ENCODE results near the gene FXYD2.
A peak's percentile ranks its signal among the peaks of the same experiment; 100 is the strongest.

The FXYD2 gene

DNA sequence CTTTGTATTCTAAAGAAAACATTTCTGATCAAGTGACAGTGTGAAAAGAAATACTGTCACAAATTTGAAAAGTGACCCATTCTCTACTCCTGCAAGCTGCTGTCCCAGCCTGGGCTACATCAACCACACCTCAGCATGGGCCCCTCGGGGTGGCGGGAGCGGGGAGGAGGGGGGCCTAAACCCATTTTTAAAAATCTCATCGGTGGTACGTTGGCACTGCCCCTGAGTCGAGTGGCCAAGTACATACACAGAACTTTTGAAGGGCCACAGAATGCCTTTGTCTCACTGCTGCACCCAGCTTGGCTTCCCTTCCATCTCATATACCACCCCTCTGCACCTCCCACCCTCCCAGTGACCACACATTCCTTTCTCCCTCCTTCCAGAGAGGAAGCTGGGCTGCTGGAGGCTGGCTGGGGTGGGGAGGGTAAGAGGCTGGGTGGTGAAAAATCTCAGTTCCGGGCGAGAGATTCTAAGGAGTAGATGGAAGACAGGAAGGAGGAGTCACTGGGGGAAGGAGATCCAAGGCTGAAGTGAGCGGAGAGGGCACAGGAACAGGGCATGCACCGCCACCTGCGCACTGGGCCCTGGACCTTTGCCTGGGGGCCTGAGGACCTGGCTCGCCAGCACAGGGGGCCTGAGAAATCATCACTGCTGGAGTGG is 30.8 kb upstream of the FXYD2 start:
- Mint-ChIP-seq H3K27ac (peak overlapping the region in 1 of 3 experiments; percentile 43), H3K4me1 (peaks cover 68% of the 10 kb centered on the region), H3K4me3 (no peak overlapping the region), H3K27me3 (ENCODE audit: low read depth) (peaks cover 3% of the 10 kb centered on the region), H3K9me3 (peaks cover 27% of the 10 kb centered on the region), H3K36me3 (ENCODE audit: low read depth) (peaks cover 31% of the 10 kb centered on the region)
- TF ChIP-seq CTCF (IDR thresholded peaks at IDR 0.05; ENCODE audit: unreplicated experiment in 3 of 3) = no peak

- H3K27me3 Mint-ChIP-seq (ENCODE audit: low read depth) = peaks cover 3% of the 10 kb centered on the region
- no peak for TF ChIP-seq CTCF (IDR thresholded peaks at IDR 0.05; ENCODE audit: unreplicated experiment in 3 of 3)
- H3K36me3 Mint-ChIP-seq (ENCODE audit: low read depth) = peaks cover 38% of the 10 kb centered on the region
- H3K4me1 Mint-ChIP-seq = peaks cover 47% of the 10 kb centered on the region
- no peak overlapping the region for H3K4me3 Mint-ChIP-seq
- H3K9me3 Mint-ChIP-seq = peaks cover 27% of the 10 kb centered on the region
- H3K27ac Mint-ChIP-seq = peak overlapping the region in 2 of 3 experiments; percentile 97 to 99
These were observed 27.8 kb upstream of the FXYD2 start for GRCh38 chr11:117852309-117852708.

GRCh38 chr11:117851852-117852251 is 27.3 kb upstream of the FXYD2 start:
- no peak overlapping the region for H3K4me3 Mint-ChIP-seq
- H3K9me3 Mint-ChIP-seq = peaks cover 27% of the 10 kb centered on the region
- peaks cover 40% of the 10 kb centered on the region for H3K36me3 Mint-ChIP-seq (ENCODE audit: low read depth)
- TF ChIP-seq CTCF (IDR thresholded peaks at IDR 0.05; ENCODE audit: unreplicated experiment in 3 of 3) = no peak
- H3K4me1 Mint-ChIP-seq = peaks cover 43% of the 10 kb centered on the region
- H3K27me3 Mint-ChIP-seq (ENCODE audit: low read depth) = peaks cover 2% of the 10 kb centered on the region
- H3K27ac Mint-ChIP-seq = peak overlapping the region; percentile 83 to 99 (median 97)

DNA sequence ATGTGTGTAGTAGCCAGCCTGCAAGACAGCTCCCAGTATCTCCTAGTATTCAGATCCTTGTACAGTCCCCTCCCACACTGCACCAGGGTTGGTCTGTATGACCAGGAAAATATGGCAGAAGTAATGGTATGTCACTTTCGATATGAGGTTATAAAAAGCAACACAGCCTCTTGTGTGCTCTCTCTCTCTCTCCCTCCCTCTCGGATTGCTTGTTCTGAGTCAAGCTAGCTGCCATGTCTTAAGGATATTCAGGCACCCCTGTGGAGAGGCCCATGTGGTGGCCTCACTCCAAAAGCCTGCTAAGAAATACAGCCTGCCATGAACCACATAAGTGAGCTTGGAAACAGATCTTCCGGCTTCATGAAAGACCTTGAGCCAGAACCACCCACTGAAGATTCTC is 26.6 kb upstream of the FXYD2 start:
- Mint-ChIP-seq H3K4me3 (peak overlapping the region in 2 of 3 experiments; percentile 42 to 69), H3K9me3 (peaks cover 27% of the 10 kb centered on the region), H3K36me3 (ENCODE audit: low read depth) (peaks cover 42% of the 10 kb centered on the region), H3K4me1 (peaks cover 36% of the 10 kb centered on the region), H3K27me3 (ENCODE audit: low read depth) (no peaks in the 10 kb centered on the region), H3K27ac (peak overlapping the region; percentile 83 to 99 (median 97))
- no peak for TF ChIP-seq CTCF (IDR thresholded peaks at IDR 0.05; ENCODE audit: unreplicated experiment in 3 of 3)

DNA sequence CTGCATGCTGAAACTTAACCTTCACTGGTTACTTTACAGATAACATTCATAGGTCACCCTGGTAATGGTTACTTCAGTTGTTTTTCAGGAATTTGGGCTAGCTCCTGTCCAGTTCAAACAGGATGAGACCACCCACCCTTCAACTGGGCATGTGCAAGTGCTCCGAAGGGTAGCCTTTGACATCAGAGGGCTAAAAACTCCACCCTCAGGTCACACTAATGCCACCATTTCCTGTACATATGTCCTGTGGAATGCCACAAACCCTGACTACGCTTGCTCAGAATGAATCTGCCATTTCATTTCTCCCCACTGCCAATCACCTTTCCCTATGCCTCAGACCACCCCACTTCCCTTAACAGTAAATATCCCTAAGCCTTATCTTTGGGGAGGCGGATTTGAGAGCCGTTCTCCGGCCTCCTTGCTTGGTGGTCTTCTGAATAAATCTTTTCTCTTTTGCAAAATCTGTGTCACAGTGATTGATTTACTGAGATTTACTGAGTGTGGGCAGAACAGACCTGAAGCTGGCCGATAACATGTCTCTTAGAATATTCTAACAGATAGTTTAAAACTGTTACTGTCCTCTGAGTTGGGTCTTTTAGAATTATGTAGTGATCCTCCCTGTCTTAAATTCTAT is 25.4 kb upstream of the FXYD2 start:
- Mint-ChIP-seq H3K36me3 (ENCODE audit: low read depth) (peaks cover 38% of the 10 kb centered on the region), H3K27ac (peak overlapping the region in 2 of 3 experiments; percentile 97 to 99), H3K4me3 (no peak overlapping the region), H3K4me1 (peaks cover 30% of the 10 kb centered on the region), H3K9me3 (peaks cover 24% of the 10 kb centered on the region), H3K27me3 (ENCODE audit: low read depth) (no peaks in the 10 kb centered on the region)
- TF ChIP-seq CTCF (IDR thresholded peaks at IDR 0.05; ENCODE audit: unreplicated experiment in 3 of 3) = no peak
